ENCODE results near the gene BICD1.

BICD1 gene

GRCh38 chr12:32257695-32258496 is 151.2 kb downstream of the BICD1 start:
- H3K4me3 ChIP-seq (ENCODE audit: low read depth, low read length), result no peak overlapping the region
- TF ChIP-seq CTCF (IDR thresholded peaks at IDR 0.05; ENCODE audit: control insufficient read depth, extremely low read depth, insufficient read depth), result no peak
- no peak for DNase-seq (ENCODE audit: low read depth)

- DNase-seq (ENCODE audit: low read depth), result no peak
- TF ChIP-seq CTCF (IDR thresholded peaks at IDR 0.05; ENCODE audit: control insufficient read depth, extremely low read depth, insufficient read depth), result no peak
- no peak overlapping the region for H3K4me3 ChIP-seq (ENCODE audit: low read depth, low read length)
Observed at GRCh38 chr12:32260696-32261095, 154.0 kb downstream of the BICD1 start.

GRCh38 chr12:32261638-32262037 is 155.0 kb downstream of the BICD1 start:
- DNase-seq (ENCODE audit: low read depth), result no peak
- no peak overlapping the region for H3K4me3 ChIP-seq (ENCODE audit: low read depth, low read length)
- no peak for TF ChIP-seq CTCF (IDR thresholded peaks at IDR 0.05; ENCODE audit: control insufficient read depth, extremely low read depth, insufficient read depth)

- no peak overlapping the region for H3K4me3 ChIP-seq (ENCODE audit: low read depth, low read length)
- DNase-seq (ENCODE audit: low read depth), result no peak
- no peak for TF ChIP-seq CTCF (IDR thresholded peaks at IDR 0.05; ENCODE audit: control insufficient read depth, extremely low read depth, insufficient read depth)
Observed at GRCh38 chr12:32264961-32265360, 158.3 kb downstream of the BICD1 start.

- H3K4me3 ChIP-seq (ENCODE audit: low read depth, low read length), result no peak overlapping the region
- no peak for DNase-seq (ENCODE audit: low read depth)
- no peak for TF ChIP-seq CTCF (IDR thresholded peaks at IDR 0.05; ENCODE audit: control insufficient read depth, extremely low read depth, insufficient read depth)
Observed at GRCh38 chr12:32265456-32265855, 158.8 kb downstream of the BICD1 start.

- TF ChIP-seq CTCF (IDR thresholded peaks at IDR 0.05; ENCODE audit: control insufficient read depth, extremely low read depth, insufficient read depth), result no peak
- DNase-seq (ENCODE audit: low read depth), result no peak
- H3K4me3 ChIP-seq (ENCODE audit: low read depth, low read length), result no peak overlapping the region
Observed at GRCh38 chr12:32265951-32266350, 159.3 kb downstream of the BICD1 start.

GRCh38 chr12:32266756-32267155 is 160.1 kb downstream of the BICD1 start:
- H3K4me3 ChIP-seq (ENCODE audit: low read depth, low read length), result no peak overlapping the region
- TF ChIP-seq CTCF (IDR thresholded peaks at IDR 0.05; ENCODE audit: control insufficient read depth, extremely low read depth, insufficient read depth), result no peak
- no peak for DNase-seq (ENCODE audit: low read depth)
